ENCODE results near the gene WDR27. TPM values are rescaled to one million over a fixed set of nuclear protein-coding genes. Genes with fewer than 3 reads are reported as not detected.

WDR27 gene
- total RNA-seq, 4 donors from 2014 or later = 2.8 to 31.6 (median 4.0) TPM

GRCh38 chr6:169627736-169628607, 73.9 kb downstream of the WDR27 start:
- ATAC-seq (no peak), DNase-seq (no peak)
- no peak overlapping the region for H3K27ac ChIP-seq
- H3K4me3 ChIP-seq = no peak overlapping the region
- no peaks in the 10 kb centered on the region for H3K27me3 ChIP-seq
- in situ Hi-C loops (cut with MboI; ENCODE audit: low sequenced_read_pairs in 4 of 4) (no loop called here), intact Hi-C loops (cut with DNase I; ENCODE audit: low total_unique reads) (no loop called here)
- no peaks in the 10 kb centered on the region for H3K4me1 ChIP-seq
- no peaks in the 10 kb centered on the region for H3K36me3 ChIP-seq
- H3K9me3 ChIP-seq = no peaks in the 10 kb centered on the region
- TF ChIP-seq, protein P1, sequence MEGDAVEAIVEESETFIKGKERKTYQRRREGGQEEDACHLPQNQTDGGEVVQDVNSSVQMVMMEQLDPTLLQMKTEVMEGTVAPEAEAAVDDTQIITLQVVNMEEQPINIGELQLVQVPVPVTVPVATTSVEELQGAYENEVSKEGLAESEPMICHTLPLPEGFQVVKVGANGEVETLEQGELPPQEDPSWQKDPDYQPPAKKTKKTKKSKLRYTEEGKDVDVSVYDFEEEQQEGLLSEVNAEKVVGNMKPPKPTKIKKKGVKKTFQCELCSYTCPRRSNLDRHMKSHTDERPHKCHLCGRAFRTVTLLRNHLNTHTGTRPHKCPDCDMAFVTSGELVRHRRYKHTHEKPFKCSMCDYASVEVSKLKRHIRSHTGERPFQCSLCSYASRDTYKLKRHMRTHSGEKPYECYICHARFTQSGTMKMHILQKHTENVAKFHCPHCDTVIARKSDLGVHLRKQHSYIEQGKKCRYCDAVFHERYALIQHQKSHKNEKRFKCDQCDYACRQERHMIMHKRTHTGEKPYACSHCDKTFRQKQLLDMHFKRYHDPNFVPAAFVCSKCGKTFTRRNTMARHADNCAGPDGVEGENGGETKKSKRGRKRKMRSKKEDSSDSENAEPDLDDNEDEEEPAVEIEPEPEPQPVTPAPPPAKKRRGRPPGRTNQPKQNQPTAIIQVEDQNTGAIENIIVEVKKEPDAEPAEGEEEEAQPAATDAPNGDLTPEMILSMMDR (IDR thresholded peaks at IDR 0.05 in 4 of 5, conservative IDR thresholded peaks at IDR 0.05 in 1 of 5) = no peak

DNA sequence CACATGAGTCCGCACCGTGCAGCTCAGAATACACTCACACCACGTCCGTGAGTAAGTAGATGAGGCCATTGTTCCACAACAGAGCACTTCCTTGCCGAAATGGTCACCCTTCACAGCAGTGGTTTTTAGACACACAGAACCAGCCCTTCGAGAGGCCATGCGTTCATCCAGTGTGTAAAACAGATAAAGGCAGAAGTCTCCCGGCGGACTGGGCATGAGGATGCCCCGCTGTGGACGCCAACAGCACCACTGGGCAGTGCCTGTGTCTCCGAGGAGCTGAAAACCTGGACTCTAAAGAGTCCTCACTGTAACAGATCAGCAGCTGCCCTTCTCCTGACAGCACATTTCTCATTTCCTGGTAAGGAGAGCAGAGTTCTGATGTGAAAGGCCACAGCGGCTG, 75.2 kb downstream of the WDR27 start:
- no peak overlapping the region for H3K27ac ChIP-seq
- H3K27me3 ChIP-seq = no peaks in the 10 kb centered on the region
- H3K9me3 ChIP-seq = no peaks in the 10 kb centered on the region
- no peak for ATAC-seq
- intact Hi-C loops (cut with DNase I; ENCODE audit: low total_unique reads) (no loop called here), in situ Hi-C loops (cut with MboI; ENCODE audit: low sequenced_read_pairs in 4 of 4) (no loop called here)
- H3K36me3 ChIP-seq = no peaks in the 10 kb centered on the region
- H3K4me1 ChIP-seq = peaks cover 5 to 6% of the 10 kb centered on the region in 2 donors
- no peak overlapping the region for H3K4me3 ChIP-seq
- TF ChIP-seq, protein P1 (IDR thresholded peaks at IDR 0.05 in 4 of 5, conservative IDR thresholded peaks at IDR 0.05 in 1 of 5) = no peak
- no peak for TF ChIP-seq POLR2A (IDR thresholded peaks at IDR 0.05)
- no peak for DNase-seq

DNA sequence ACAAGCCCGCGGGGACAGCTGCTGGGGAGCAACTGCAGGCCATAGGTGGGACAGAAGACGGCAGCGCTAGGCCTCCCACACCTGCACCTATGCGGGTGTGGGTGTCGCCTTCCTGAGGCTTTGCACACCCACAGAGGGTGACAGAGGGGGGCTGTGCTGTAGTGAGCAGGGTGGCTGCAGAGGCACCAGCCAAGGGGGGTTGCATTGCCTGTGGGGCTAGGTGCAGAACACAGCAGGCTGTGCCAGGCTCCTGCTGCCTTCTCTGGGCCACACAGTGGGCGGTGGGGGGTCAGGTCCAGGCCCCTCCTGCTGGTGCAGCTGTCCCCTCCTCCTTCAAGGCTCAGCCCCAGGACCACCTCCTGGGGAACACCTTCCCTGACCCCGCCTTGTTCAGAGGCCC, 75.7 kb downstream of the WDR27 start:
- ATAC-seq (no peak), DNase-seq (no peak)
- Histone ChIP-seq H3K27ac (no peak overlapping the region), H3K4me3 (no peak overlapping the region), H3K4me1 (peaks cover 5 to 6% of the 10 kb centered on the region in 2 donors), H3K36me3 (no peaks in the 10 kb centered on the region), H3K9me3 (no peaks in the 10 kb centered on the region), H3K27me3 (no peaks in the 10 kb centered on the region)
- intact Hi-C loops (cut with DNase I; ENCODE audit: low total_unique reads) (no loop called here), in situ Hi-C loops (cut with MboI; ENCODE audit: low sequenced_read_pairs in 4 of 4) (no loop called here)
- TF ChIP-seq, protein P1 (IDR thresholded peaks at IDR 0.05 in 4 of 5, conservative IDR thresholded peaks at IDR 0.05 in 1 of 5) = no peak

DNA sequence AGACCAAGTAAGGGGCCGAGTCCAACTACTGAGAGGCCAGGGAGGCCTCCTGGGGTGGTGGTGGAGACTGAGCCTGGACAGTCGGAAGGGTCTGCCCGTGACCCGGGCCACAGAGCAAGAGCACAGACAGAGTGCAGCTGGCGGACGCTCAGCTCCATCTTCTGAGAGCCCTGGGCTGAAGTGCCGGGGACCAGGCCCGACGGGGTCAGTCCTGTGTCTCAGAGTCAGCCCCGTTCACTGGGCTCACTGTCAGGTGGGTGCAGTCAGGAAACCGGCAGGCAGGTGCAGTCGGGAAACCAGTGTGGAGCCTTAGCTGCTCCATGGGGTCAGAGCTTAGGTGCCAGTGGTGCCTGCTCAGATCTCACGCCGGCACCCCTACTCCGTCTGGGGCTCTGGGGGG, 76.5 kb downstream of the WDR27 start:
- no peaks in the 10 kb centered on the region for H3K9me3 ChIP-seq
- no peak overlapping the region for H3K27ac ChIP-seq
- no peak overlapping the region for H3K4me3 ChIP-seq
- H3K4me1 ChIP-seq = peaks cover 5 to 6% of the 10 kb centered on the region in 2 donors
- H3K27me3 ChIP-seq = no peaks in the 10 kb centered on the region
- TF ChIP-seq, protein P1 (IDR thresholded peaks at IDR 0.05 in 4 of 5, conservative IDR thresholded peaks at IDR 0.05 in 1 of 5) = no peak
- TF ChIP-seq POLR2A (IDR thresholded peaks at IDR 0.05) = no peak
- intact Hi-C loops (cut with DNase I; ENCODE audit: low total_unique reads) = no loop called here
- DNase-seq (no peak), ATAC-seq (no peak)
- no peaks in the 10 kb centered on the region for H3K36me3 ChIP-seq
- in situ Hi-C loops (cut with MboI; ENCODE audit: low sequenced_read_pairs in 4 of 4) = no loop called here

Measured in gastrocnemius medialis (tissue), 4 donors.